H1 (cell line): ENCODE measurements around the gene NTN5. TPM values are rescaled to one million over a fixed set of nuclear protein-coding genes. Genes with fewer than 3 reads are reported as not detected.

Experiments
- polyA plus RNA-seq, 7 experiments: library from polyadenylated mRNA; depleted of rRNA in 3 of 7; stranded (reverse) in 5 of 7; unstranded in 2 of 7; fragments of >200 nt in 5 of 7; fragments of 200-250 nt in 2 of 7; gene quantifications; 1 replicate in 5 of 7; 2 replicates in 1 of 7; 4 replicates in 1 of 7; pipeline versions ENCODE4 v1.2.1 to v1.2.3, GENCODE V29; 2011 to 2013; ENCODE audit warnings: missing spikeins in 2 of 7, mixed read lengths in 2 of 7
- total RNA-seq: library from RNA; stranded (reverse); fragmentation: NEBNext Ultra II Directional; extraction: Animal tissue kit (Norgen Biotek cat#: 25700); gene quantifications from 2 replicates; pipeline ENCODE4 v1.2.1, GENCODE V29; 2021
- TF ChIP-seq, protein P1 (sequence below): IDR thresholded peaks from 2 replicates; pipeline ENCODE4 v1.6.1; 2012; ENCODE audit warnings: inconsistent platforms

Gene NTN5
- total and polyA plus RNA-seq, 2 of the 8 experiments (the other 6 are each of a cell fraction or from before 2014, with no cell fraction given), result 0.47 to 0.85 TPM

- TF ChIP-seq, protein P1, sequence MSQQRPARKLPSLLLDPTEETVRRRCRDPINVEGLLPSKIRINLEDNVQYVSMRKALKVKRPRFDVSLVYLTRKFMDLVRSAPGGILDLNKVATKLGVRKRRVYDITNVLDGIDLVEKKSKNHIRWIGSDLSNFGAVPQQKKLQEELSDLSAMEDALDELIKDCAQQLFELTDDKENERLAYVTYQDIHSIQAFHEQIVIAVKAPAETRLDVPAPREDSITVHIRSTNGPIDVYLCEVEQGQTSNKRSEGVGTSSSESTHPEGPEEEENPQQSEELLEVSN, result no peak
These were observed 30.5 kb upstream of the NTN5 start (continued) for GRCh38 chr19:48703316-48703715.
